Natural killer cell (primary cell): ENCODE measurements around the gene AP1S1. TPM values are rescaled to one million over a fixed set of nuclear protein-coding genes. Genes with fewer than 3 reads are reported as not detected.
"Not testable (repeated sequence)": the region's sequence is repeated elsewhere in the genome, so short reads cannot be mapped to it uniquely, and the experiment has no call there.

Experiments used
- ATAC-seq, 3 donors: fragments of 150-1000 bp in 2 of 3; fragments of 200-7000 bp in 1 of 3; cut with Tn5 transposase; 1 replicate in 1 of 3; 2 replicates in 2 of 3; pipeline ENCODE4 v1.10.0; 2021; ENCODE audit warnings: mild to moderate bottlenecking in 2 of 3, moderate library complexity in 2 of 3
- DNase-seq, 2 donors: peaks; one replicate each; pipeline versions ENCODE4 v3.0.0 to v3.0.0-alpha.2; 2013 to 2021; ENCODE audit warnings: mixed read lengths in 1 of 2
- H3K27ac ChIP-seq: one replicate; pipeline ENCODE4 v1.5.1; 2013; ENCODE audit warnings: mild to moderate bottlenecking, low read length
- H3K27me3 ChIP-seq: one replicate; pipeline ENCODE4 v1.6.1; 2013; ENCODE audit warnings: low read length; ENCODE audit not compliant: control insufficient read depth, insufficient read depth
- H3K36me3 ChIP-seq: one replicate; pipeline ENCODE4 v1.6.1; 2013; ENCODE audit warnings: low read length; ENCODE audit not compliant: control insufficient read depth, insufficient read depth
- H3K4me1 ChIP-seq: one replicate; pipeline ENCODE4 v1.6.1; 2013; ENCODE audit warnings: low read length; ENCODE audit not compliant: control insufficient read depth, insufficient read depth
- H3K4me3 ChIP-seq: one replicate; pipeline ENCODE4 v1.5.1; 2013; ENCODE audit warnings: low read length
- H3K9me3 ChIP-seq: one replicate; pipeline ENCODE4 v1.6.1; 2013; ENCODE audit warnings: low read length; ENCODE audit not compliant: control insufficient read depth, insufficient read depth
- H3K27ac Mint-ChIP-seq, 2 donors: one replicate each; pipeline ENCODE4 v1.8.0; 2022; ENCODE audit warnings: mild to moderate bottlenecking in 2 of 2, mixed read lengths in 2 of 2, moderate library complexity in 1 of 2
- H3K27me3 Mint-ChIP-seq, 2 donors: one replicate each; pipeline ENCODE4 v1.8.0; 2022; ENCODE audit warnings: low read depth in 2 of 2, mixed read lengths in 2 of 2
- H3K36me3 Mint-ChIP-seq: one replicate; pipeline ENCODE4 v1.8.0; 2022; ENCODE audit warnings: mixed read lengths
- H3K4me1 Mint-ChIP-seq, 2 donors: one replicate each; pipeline ENCODE4 v1.8.0; 2022; ENCODE audit warnings: mixed read lengths in 2 of 2
- H3K4me3 Mint-ChIP-seq: one replicate; pipeline ENCODE4 v1.8.0; 2022; ENCODE audit warnings: mild to moderate bottlenecking, moderate library complexity, mixed read lengths
- H3K9me3 Mint-ChIP-seq, 2 donors: one replicate each; pipeline ENCODE4 v1.8.0; 2022; ENCODE audit warnings: mixed read lengths in 2 of 2
- WGBS: methylation state at CpG from one replicate; pipeline ENCODE4 v1.1.7; 2013; ENCODE audit warnings: missing lambda C conversion rate; ENCODE audit not compliant: insufficient coverage; 5-methylcytosine and 5-hydroxymethylcytosine counted together
- intact Hi-C: fragments of 100-400 bp; cut with micrococcal nuclease; formaldehyde crosslinking; loops from one replicate; pipeline ENCODE4 v1.14.2; 2022
- total RNA-seq, 4 donors: library from RNA; stranded (reverse); fragments of 120-200 nt in 1 of 4; gene quantifications; one replicate each; pipeline versions ENCODE4 v1.2.3 to v1.2.4, GENCODE V29; 2013 to 2022
- TF ChIP-seq, protein P1 (sequence below): fragments of 200-600 bp; IDR thresholded peaks from one replicate; pipeline ENCODE4 v1.8.0; 2022; ENCODE audit warnings: antibody characterized with exemption

AP1S1 gene
- total RNA-seq, 3 donors from 2014 or later (not counting 1 experiment from before 2014, with no cell fraction given), result 4.3 to 7.0 (median 5.0) TPM

DNA sequence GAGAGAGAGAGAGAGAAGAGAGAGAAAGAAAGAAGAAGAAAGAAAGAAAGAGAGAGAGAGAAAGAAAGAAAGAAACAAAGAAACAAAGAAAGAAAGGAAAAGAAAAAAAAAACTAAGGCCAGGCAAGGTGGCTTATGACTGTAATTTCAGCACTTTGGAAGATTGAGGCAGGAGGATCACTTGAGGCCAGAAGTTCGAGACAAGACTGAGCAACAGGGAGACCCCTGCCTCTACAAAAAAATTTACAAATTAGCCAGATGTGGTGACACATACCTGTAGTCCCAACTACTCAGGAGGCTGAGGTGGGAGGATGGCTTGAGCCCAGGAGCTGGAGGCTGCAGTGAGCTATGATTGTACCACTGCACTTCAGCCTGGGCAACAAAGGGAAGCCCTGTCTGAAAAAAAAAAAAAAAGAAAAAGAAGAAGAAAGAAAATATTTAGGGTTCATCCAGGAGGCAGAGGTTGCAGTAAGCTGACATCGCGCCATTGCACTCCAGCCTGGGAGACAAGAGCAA lies 24.6 kb upstream of the AP1S1 start:
- no peak for ATAC-seq
- Mint-ChIP-seq H3K27me3 (peaks cover 11 to 12% of the 10 kb centered on the region in 2 donors), H3K27ac (no peak overlapping the region), H3K9me3 (no peaks in the 10 kb centered on the region), H3K4me3 (no peak overlapping the region), H3K4me1 (peaks cover 39 to 46% of the 10 kb centered on the region in 2 donors), H3K36me3 (no peaks in the 10 kb centered on the region)
- H3K36me3 ChIP-seq, result no peaks in the 10 kb centered on the region
- no peaks in the 10 kb centered on the region for H3K9me3 ChIP-seq
- DNase-seq, result no peak
- no peak overlapping the region for H3K4me3 ChIP-seq
- H3K27ac ChIP-seq, result no peak overlapping the region
- intact Hi-C loops, result no loop called here
- TF ChIP-seq, protein P1, sequence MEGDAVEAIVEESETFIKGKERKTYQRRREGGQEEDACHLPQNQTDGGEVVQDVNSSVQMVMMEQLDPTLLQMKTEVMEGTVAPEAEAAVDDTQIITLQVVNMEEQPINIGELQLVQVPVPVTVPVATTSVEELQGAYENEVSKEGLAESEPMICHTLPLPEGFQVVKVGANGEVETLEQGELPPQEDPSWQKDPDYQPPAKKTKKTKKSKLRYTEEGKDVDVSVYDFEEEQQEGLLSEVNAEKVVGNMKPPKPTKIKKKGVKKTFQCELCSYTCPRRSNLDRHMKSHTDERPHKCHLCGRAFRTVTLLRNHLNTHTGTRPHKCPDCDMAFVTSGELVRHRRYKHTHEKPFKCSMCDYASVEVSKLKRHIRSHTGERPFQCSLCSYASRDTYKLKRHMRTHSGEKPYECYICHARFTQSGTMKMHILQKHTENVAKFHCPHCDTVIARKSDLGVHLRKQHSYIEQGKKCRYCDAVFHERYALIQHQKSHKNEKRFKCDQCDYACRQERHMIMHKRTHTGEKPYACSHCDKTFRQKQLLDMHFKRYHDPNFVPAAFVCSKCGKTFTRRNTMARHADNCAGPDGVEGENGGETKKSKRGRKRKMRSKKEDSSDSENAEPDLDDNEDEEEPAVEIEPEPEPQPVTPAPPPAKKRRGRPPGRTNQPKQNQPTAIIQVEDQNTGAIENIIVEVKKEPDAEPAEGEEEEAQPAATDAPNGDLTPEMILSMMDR, result no peak
- WGBS, result 86% methylated on average over 1 of the region's 3 CpGs
- peaks cover 4% of the 10 kb centered on the region for H3K27me3 ChIP-seq
- H3K4me1 ChIP-seq, result peaks cover 46% of the 10 kb centered on the region

DNA sequence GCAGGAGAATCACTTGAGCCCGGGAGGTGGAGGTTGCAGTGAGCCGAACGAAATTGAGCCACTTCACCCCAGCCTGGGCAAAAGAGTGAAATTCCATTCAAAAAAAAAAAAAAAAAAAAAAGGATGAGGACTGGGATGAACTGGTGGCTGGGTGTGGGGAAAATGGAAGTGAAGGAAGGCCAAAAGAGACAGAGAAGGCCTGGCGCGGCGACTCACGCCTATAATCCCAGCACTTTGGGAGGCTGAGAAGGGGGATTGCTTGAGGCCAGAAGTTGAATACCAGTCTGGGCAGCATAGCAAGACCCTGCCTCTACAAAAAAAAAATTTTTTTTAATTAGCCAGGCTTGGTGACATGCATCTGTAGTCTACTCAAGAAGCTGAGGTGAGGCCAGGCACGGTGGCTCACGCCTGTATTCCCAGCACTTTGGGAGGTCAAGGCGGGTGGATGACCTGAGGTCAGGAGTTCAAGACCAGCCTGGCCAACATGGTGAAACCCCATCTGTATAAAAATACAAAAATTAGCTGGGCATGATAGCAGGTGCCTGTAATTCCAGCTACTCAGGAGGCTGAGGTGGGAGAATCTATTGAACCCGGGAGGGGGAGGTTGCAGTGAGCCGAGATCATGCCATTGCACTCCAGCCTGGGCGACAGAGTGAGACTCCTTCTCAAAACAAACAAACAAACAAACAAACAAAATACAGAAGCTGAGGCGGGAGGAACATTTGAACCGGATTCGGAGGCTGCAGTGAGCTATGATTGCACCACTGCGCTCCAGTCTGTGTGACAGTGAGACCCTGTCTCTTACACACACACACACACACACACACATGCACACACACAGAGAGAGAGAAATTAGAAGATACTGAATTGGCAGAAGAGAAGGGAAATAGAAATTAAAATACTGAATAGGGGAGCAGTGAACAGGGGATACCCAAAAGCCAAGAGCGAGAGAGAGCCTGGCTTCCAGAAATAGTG lies 21.4 kb upstream of the AP1S1 start:
- H3K27me3 ChIP-seq, intact Hi-C loops, H3K9me3 Mint-ChIP-seq, H3K36me3 Mint-ChIP-seq, H3K4me3 Mint-ChIP-seq, H3K36me3 ChIP-seq, ATAC-seq, H3K4me3 ChIP-seq, H3K27ac ChIP-seq, DNase-seq, H3K9me3 ChIP-seq, H3K27me3 Mint-ChIP-seq, H3K27ac Mint-ChIP-seq: not testable (repeated sequence)
- peaks cover 21% of the 10 kb centered on the region for H3K4me1 ChIP-seq
- 91% methylated on average over 18 of the region's 18 CpGs for WGBS
- H3K4me1 Mint-ChIP-seq, result peaks cover 12 to 24% of the 10 kb centered on the region in 2 donors

DNA sequence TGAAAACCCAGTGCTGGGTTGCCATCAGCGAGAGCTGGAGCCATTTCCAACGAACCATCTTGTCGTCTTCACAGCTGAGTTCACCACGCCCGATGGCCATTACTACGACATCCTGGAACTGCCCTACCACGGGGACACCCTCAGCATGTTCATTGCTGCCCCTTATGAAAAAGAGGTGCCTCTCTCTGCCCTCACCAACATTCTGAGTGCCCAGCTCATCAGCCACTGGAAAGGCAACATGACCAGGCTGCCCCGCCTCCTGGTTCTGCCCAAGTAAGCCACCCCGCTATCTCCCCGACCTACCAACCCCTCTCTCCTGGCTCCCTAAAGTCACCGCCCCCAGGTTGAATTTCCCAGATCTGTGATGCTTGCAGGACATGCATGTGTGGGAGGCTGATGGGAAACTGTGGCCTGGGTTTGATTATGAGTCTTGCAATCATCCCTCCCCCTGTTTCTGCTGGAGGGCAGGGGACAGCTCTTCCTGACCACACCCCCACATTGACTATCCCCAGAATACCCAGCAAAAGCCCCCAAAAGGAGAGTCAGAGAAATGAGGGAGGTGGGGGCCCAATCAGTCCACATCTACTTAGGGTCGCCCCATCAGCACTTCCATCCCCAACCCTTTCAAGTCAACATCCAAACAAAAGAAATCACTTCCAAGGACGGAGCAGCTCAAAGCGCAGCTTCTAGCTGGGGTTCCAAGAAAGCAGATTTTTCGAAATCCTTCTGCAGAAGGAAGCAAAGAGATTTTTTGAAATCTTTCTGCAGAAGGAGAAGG lies 20.5 kb upstream of the AP1S1 start:
- H3K27me3 ChIP-seq, result no peaks in the 10 kb centered on the region
- no peak overlapping the region for H3K4me3 ChIP-seq
- peaks cover 5% of the 10 kb centered on the region in 2 donors for H3K27me3 Mint-ChIP-seq
- intact Hi-C loops, result no loop called here
- no peak overlapping the region for H3K4me3 Mint-ChIP-seq
- no peaks in the 10 kb centered on the region for H3K36me3 ChIP-seq
- DNase-seq (no peak), ATAC-seq (no peak)
- TF ChIP-seq, protein P1, result no peak
- H3K9me3 Mint-ChIP-seq, result no peaks in the 10 kb centered on the region
- no peaks in the 10 kb centered on the region for H3K36me3 Mint-ChIP-seq
- H3K27ac ChIP-seq, result no peak overlapping the region
- peaks cover 11 to 25% of the 10 kb centered on the region in 2 donors for H3K4me1 Mint-ChIP-seq
- 84% methylated on average over 12 of the region's 15 CpGs for WGBS
- H3K4me1 ChIP-seq, result peaks cover 21% of the 10 kb centered on the region
- H3K9me3 ChIP-seq, result no peaks in the 10 kb centered on the region
- no peak overlapping the region for H3K27ac Mint-ChIP-seq
